ENCODE measurements around the gene ZNF423. TPM values are rescaled to one million over a fixed set of nuclear protein-coding genes. Genes with fewer than 3 reads are reported as not detected.

ZNF423 gene
- total RNA-seq, 4 donors from 2014 or later: 7.0 to 19.7 (median 8.4) TPM

DNA sequence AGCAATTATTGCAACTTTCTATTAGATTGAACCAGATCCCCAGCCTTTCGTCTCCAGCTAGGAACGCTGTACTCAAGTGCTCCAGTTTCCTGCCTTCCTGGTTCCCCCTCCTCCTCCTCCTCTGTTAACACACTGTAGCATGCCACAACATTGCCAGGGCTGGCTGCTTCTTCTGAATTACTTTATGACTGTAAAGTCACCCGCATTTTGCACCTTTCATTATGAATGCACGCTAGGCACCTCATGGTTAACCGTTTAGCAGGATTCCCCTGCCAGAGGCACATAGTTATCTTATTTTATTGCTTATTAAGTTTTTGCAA, 4.5 kb downstream of the ZNF423 start:
- Histone ChIP-seq H3K4me1 (peaks cover 0 to 50% (median 12%) of the 10 kb centered on the region in 3 donors), H3K4me3 (no peak overlapping the region), H3K36me3 (peaks cover 0 to 11% of the 10 kb centered on the region in 2 donors), H3K9me3 (no peaks in the 10 kb centered on the region), H3K27ac (no peak overlapping the region), H3K27me3 (no peaks in the 10 kb centered on the region)
- 47 to 51% methylated on average over 3 to 5 of the region's 5 CpGs for WGBS, 2 donors (ENCODE audit: low coverage in 1 of 2)
- no peak for ATAC-seq
- no peak for TF ChIP-seq EP300 (IDR thresholded peaks at IDR 0.05)
- TF ChIP-seq, protein P1, sequence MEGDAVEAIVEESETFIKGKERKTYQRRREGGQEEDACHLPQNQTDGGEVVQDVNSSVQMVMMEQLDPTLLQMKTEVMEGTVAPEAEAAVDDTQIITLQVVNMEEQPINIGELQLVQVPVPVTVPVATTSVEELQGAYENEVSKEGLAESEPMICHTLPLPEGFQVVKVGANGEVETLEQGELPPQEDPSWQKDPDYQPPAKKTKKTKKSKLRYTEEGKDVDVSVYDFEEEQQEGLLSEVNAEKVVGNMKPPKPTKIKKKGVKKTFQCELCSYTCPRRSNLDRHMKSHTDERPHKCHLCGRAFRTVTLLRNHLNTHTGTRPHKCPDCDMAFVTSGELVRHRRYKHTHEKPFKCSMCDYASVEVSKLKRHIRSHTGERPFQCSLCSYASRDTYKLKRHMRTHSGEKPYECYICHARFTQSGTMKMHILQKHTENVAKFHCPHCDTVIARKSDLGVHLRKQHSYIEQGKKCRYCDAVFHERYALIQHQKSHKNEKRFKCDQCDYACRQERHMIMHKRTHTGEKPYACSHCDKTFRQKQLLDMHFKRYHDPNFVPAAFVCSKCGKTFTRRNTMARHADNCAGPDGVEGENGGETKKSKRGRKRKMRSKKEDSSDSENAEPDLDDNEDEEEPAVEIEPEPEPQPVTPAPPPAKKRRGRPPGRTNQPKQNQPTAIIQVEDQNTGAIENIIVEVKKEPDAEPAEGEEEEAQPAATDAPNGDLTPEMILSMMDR (IDR thresholded peaks at IDR 0.05): no peak
- TF ChIP-seq POLR2A (IDR thresholded peaks at IDR 0.05): no peak
- no peak for TF ChIP-seq POLR2AphosphoS5 (IDR thresholded peaks at IDR 0.05)

DNA sequence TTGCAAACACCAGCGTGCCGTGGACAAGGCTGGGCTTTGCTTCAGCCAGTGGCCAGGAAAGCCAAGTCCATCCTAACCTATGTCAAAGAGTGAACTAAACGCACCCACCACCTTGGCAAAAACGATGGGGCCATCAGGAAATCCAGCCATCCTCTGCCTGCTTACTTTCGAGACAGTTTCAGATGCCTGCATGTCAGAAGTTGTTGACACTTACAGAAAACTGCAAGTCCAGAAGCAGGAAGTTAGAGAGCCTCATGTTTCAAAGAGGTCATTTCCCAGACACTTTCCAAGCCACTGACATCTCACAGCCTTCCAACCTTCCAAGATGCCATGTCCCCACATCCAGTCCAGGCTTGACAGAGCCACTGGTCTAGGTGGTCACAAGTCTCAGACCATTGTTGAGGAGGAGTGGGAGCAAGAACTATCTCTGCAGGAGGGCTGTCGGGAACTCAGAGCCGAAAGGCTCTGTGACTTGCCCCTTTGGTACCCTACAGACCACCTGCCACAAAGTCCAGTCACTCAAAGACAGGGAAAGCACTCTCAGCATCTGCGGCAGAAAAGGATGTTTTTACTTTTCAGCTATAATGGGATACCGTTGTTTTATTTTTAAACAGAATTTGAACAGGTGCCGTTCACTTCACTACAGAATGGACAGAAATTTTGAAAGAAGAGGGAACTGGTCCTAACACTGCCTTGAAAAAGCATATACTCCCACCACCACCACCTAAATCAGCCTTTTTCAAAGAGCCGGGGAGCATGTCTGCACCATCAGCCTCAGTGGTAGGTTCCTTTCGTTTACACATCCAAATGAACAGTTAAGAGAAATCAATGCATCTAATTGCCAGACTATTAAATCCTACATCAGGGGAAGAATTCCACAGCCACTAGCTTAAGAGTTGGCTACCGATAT, 5.1 kb downstream of the ZNF423 start:
- Histone ChIP-seq H3K27me3 (no peaks in the 10 kb centered on the region), H3K4me1 (peaks cover 0 to 50% (median 12%) of the 10 kb centered on the region in 3 donors), H3K9me3 (no peaks in the 10 kb centered on the region), H3K36me3 (peaks cover 0 to 12% of the 10 kb centered on the region in 2 donors), H3K4me3 (no peak overlapping the region), H3K27ac (no peak overlapping the region)
- 50 to 71% methylated on average over 6 to 8 of the region's 13 CpGs for WGBS, 2 donors (ENCODE audit: low coverage in 1 of 2)
- no peak for ATAC-seq
- TF ChIP-seq, protein P1 (IDR thresholded peaks at IDR 0.05): no peak
- TF ChIP-seq POLR2AphosphoS5 (IDR thresholded peaks at IDR 0.05): no peak
- no peak for TF ChIP-seq EP300 (IDR thresholded peaks at IDR 0.05)
- no peak for TF ChIP-seq POLR2A (IDR thresholded peaks at IDR 0.05)

DNA sequence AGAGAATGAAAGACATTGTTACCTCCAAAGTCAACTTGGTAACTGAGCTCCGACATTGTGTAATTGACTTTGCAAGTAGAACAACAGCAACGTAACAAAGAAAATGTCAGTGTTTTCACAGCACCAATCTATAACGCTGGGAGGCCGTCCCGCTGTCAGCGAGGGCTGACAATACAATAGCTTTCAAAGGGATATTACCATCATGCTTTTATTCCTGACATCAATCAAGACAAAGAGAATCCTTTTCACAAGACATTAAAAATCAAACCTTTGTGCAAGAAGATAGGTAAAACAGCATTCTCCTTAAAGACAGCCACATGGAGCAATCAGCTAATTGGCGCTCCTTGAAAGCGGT, 6.2 kb downstream of the ZNF423 start:
- TF ChIP-seq POLR2A (IDR thresholded peaks at IDR 0.05): no peak
- TF ChIP-seq, protein P1 (IDR thresholded peaks at IDR 0.05): no peak
- TF ChIP-seq EP300 (IDR thresholded peaks at IDR 0.05): no peak
- no peak for TF ChIP-seq POLR2AphosphoS5 (IDR thresholded peaks at IDR 0.05)
- WGBS, 2 donors (ENCODE audit: low coverage in 1 of 2): 81 to 85% methylated on average over 8 of the region's 8 CpGs

DNA sequence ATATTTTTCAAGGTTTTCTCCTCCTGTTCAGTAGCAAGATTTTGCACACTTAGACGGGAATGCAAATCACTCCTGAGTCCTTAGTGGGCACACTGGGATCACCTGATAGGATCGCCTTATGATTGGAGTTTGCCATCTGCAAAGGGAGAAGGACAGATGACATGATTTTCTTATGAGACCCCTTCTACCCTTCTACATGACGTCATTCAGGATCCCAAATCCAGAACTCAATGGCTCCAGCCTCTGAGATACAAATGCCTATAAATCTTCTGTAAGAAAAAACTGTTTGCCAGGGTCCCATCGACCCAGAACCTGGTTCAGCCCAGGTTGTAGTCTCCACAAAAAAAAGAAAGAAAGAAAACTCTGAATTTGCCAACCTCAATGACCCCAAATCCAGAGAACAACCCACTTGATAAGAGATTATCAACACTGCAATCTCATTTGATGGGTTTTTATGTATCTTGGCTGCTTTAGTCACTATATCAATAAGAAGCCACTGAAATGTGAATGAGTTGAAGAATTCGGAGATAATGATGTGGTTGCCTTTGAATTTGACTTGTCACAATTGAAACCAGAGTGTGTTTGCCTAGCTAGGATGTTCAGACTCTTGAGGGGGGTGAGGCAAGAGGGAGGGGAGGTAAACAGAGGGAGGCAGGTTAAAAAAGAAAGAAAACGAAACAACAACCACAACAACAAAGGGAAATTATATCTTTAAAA, 6.7 kb downstream of the ZNF423 start:
- TF ChIP-seq EP300 (IDR thresholded peaks at IDR 0.05) (no peak), POLR2AphosphoS5 (IDR thresholded peaks at IDR 0.05) (no peak), POLR2A (IDR thresholded peaks at IDR 0.05) (no peak)
- TF ChIP-seq, protein P1 (IDR thresholded peaks at IDR 0.05): no peak
- H3K9me3 ChIP-seq: no peaks in the 10 kb centered on the region
- H3K4me3 ChIP-seq: no peak overlapping the region
- no peaks in the 10 kb centered on the region for H3K27me3 ChIP-seq
- peaks cover 0 to 43% (median 12%) of the 10 kb centered on the region in 3 donors for H3K4me1 ChIP-seq
- no peak overlapping the region for H3K27ac ChIP-seq
- 91 to 92% methylated on average over 4 to 5 of the region's 6 CpGs for WGBS, 2 donors (ENCODE audit: low coverage in 1 of 2)
- no peak for ATAC-seq
- H3K36me3 ChIP-seq: peaks cover 0 to 12% of the 10 kb centered on the region in 2 donors

More for the DNA sequence above, 6.2 kb downstream of the ZNF423 start:
- H3K27me3 ChIP-seq: no peaks in the 10 kb centered on the region
- H3K27ac ChIP-seq: no peak overlapping the region
- no peak overlapping the region for H3K4me3 ChIP-seq
- peaks cover 0 to 48% (median 12%) of the 10 kb centered on the region in 3 donors for H3K4me1 ChIP-seq
- no peak for ATAC-seq
- H3K9me3 ChIP-seq: no peaks in the 10 kb centered on the region
- H3K36me3 ChIP-seq: peaks cover 0 to 12% of the 10 kb centered on the region in 2 donors
